H9 (cell line): ENCODE measurements around the gene TP53TG5. TPM values are rescaled to one million over a fixed set of nuclear protein-coding genes. Genes with fewer than 3 reads are reported as not detected.

Experiments
- DNase-seq: peaks from one replicate; pipeline ENCODE4 v3.0.0-alpha.2; 2017
- H2AFZ ChIP-seq: one replicate; pipeline ENCODE4 v1.6.1; 2013; ENCODE audit warnings: mild to moderate bottlenecking, low read length, control low read depth, moderate library complexity
- H2AK5ac ChIP-seq: 2 replicates; pipeline ENCODE4 v1.6.1; 2013; ENCODE audit warnings: low read length, control low read depth, mixed read lengths; ENCODE audit not compliant: insufficient read length
- H2BK120ac ChIP-seq: one replicate; pipeline ENCODE4 v1.6.1; 2013; ENCODE audit warnings: low read depth, mild to moderate bottlenecking, low read length, control low read depth, inconsistent platforms; ENCODE audit not compliant: poor library complexity, severe bottlenecking
- H2BK12ac ChIP-seq: 2 replicates; pipeline ENCODE4 v1.6.1; 2013; ENCODE audit warnings: low read length, control low read depth, mixed read lengths, low read depth; ENCODE audit not compliant: insufficient read length
- H2BK15ac ChIP-seq: 2 replicates; pipeline ENCODE4 v1.6.1; 2013; ENCODE audit warnings: low read depth, low read length, control low read depth
- H2BK20ac ChIP-seq: one replicate; pipeline ENCODE4 v1.6.1; 2013; ENCODE audit warnings: low read depth, mild to moderate bottlenecking, low read length, control low read depth, inconsistent platforms; ENCODE audit not compliant: poor library complexity, severe bottlenecking
- H2BK5ac ChIP-seq: 2 replicates; pipeline ENCODE4 v1.6.1; 2013; ENCODE audit warnings: low read length, control low read depth, mixed read lengths; ENCODE audit not compliant: insufficient read length
- H3K14ac ChIP-seq: 2 replicates; pipeline ENCODE4 v1.6.1; 2013; ENCODE audit warnings: low read length, control low read depth; ENCODE audit not compliant: insufficient read depth
- H3K18ac ChIP-seq: 2 replicates; pipeline ENCODE4 v1.6.1; 2013; ENCODE audit warnings: low read depth, mild to moderate bottlenecking, mixed read lengths, low read length, control low read depth; ENCODE audit not compliant: insufficient read length
- H3K23ac ChIP-seq: 2 replicates; pipeline ENCODE4 v1.6.1; 2013; ENCODE audit warnings: low read length, control low read depth, mixed read lengths, low read depth; ENCODE audit not compliant: insufficient read length
- H3K23me2 ChIP-seq: 2 replicates; pipeline ENCODE4 v1.6.1; 2013; ENCODE audit warnings: low read depth, mild to moderate bottlenecking, mixed read lengths, low read length, control low read depth; ENCODE audit not compliant: insufficient read length, poor library complexity, severe bottlenecking
- H3K27ac ChIP-seq: 2 replicates; pipeline ENCODE4 v1.5.1; 2013; ENCODE audit warnings: low read length, control low read depth, mixed read lengths, low read depth; ENCODE audit not compliant: insufficient read length
- H3K27me3 ChIP-seq: 2 replicates; pipeline ENCODE4 v1.6.1; 2013; ENCODE audit warnings: low read length, control low read depth, inconsistent platforms; ENCODE audit not compliant: insufficient read depth
- H3K4ac ChIP-seq: 2 replicates; pipeline ENCODE4 v1.6.1; 2013; ENCODE audit warnings: low read depth, mild to moderate bottlenecking, control low read depth, inconsistent platforms, low read length, moderate library complexity
- H3K4me1 ChIP-seq: 2 replicates; pipeline ENCODE4 v1.6.1; 2013; ENCODE audit warnings: low read length, control low read depth, inconsistent platforms; ENCODE audit not compliant: insufficient read depth
- H3K4me2 ChIP-seq: 2 replicates; pipeline ENCODE4 v1.6.1; 2013; ENCODE audit warnings: low read length, control low read depth, mixed read lengths; ENCODE audit not compliant: insufficient read length, insufficient read depth
- H3K56ac ChIP-seq: 2 replicates; pipeline ENCODE4 v1.6.1; 2013; ENCODE audit warnings: low read depth, mild to moderate bottlenecking, mixed read lengths, low read length, control low read depth; ENCODE audit not compliant: insufficient read length
- H3K79me1 ChIP-seq: 2 replicates; pipeline ENCODE4 v1.6.1; 2013; ENCODE audit warnings: low read depth, mild to moderate bottlenecking, moderate library complexity, low read length, control low read depth, inconsistent platforms; ENCODE audit not compliant: insufficient read depth, poor library complexity, severe bottlenecking
- H3K79me2 ChIP-seq: 2 replicates; pipeline ENCODE4 v1.6.1; 2013; ENCODE audit warnings: low read length, control low read depth, inconsistent platforms; ENCODE audit not compliant: insufficient read depth
- H3K9ac ChIP-seq: 2 replicates; pipeline ENCODE4 v1.6.1; 2013; ENCODE audit warnings: low read length, control low read depth, mixed read lengths; ENCODE audit not compliant: insufficient read length; ENCODE audit errors: extremely low read depth
- H3K9me3 ChIP-seq: one replicate; pipeline ENCODE4 v1.6.1; 2013; ENCODE audit warnings: low read depth, low read length, inconsistent platforms; ENCODE audit not compliant: control insufficient read depth
- H3T11ph ChIP-seq: one replicate; pipeline ENCODE4 v1.6.1; 2013; ENCODE audit warnings: mild to moderate bottlenecking, low read length, control low read depth, inconsistent platforms
- H4K20me1 ChIP-seq: one replicate; pipeline ENCODE4 v1.6.1; 2013; ENCODE audit not compliant: control insufficient read depth, insufficient read length, insufficient read depth
- H4K5ac ChIP-seq: 2 replicates; pipeline ENCODE4 v1.6.1; 2013; ENCODE audit warnings: low read depth, mild to moderate bottlenecking, mixed read lengths, low read length, control low read depth; ENCODE audit not compliant: insufficient read length
- H4K8ac ChIP-seq: replicated peaks from 2 replicates; pipeline ENCODE4 v1.6.1; 2013; ENCODE audit warnings: low read length, control low read depth, mixed read lengths, low read depth; ENCODE audit not compliant: insufficient read length
- H4K91ac ChIP-seq: 2 replicates; pipeline ENCODE4 v1.6.1; 2013; ENCODE audit warnings: low read depth, mild to moderate bottlenecking, moderate library complexity, mixed read lengths, low read length, control low read depth; ENCODE audit not compliant: insufficient read length
- H3K27ac Mint-ChIP-seq, 3 experiments: 2 replicates in 2 of 3; 3 replicates in 1 of 3; pipeline ENCODE4 v1.8.0; 2020 to 2021; ENCODE audit warnings: mixed read lengths in 3 of 3, mild to moderate bottlenecking in 1 of 3, moderate library complexity in 1 of 3
- H3K27me3 Mint-ChIP-seq: 2 replicates; pipeline ENCODE4 v1.8.0; 2021; ENCODE audit warnings: low read depth, mild to moderate bottlenecking, moderate library complexity, mixed read lengths
- H3K36me3 Mint-ChIP-seq, 3 experiments: 2 replicates in 2 of 3; 3 replicates in 1 of 3; pipeline ENCODE4 v1.8.0; 2020 to 2021; ENCODE audit warnings: low read depth in 3 of 3, mixed read lengths in 3 of 3; ENCODE audit not compliant: insufficient read depth in 1 of 3
- H3K4me1 Mint-ChIP-seq, 2 experiments: 2 replicates each; pipeline ENCODE4 v1.8.0; 2020; ENCODE audit warnings: mixed read lengths in 2 of 2
- H3K4me3 Mint-ChIP-seq, 2 experiments: 2 replicates in 1 of 2; 3 replicates in 1 of 2; pipeline ENCODE4 v1.8.0; 2020 to 2021; ENCODE audit warnings: mild to moderate bottlenecking in 2 of 2, mixed read lengths in 2 of 2, moderate library complexity in 1 of 2
- H3K9me3 Mint-ChIP-seq, 2 experiments: 2 replicates in 1 of 2; 3 replicates in 1 of 2; pipeline ENCODE4 v1.8.0; 2020; ENCODE audit warnings: mild to moderate bottlenecking in 2 of 2, mixed read lengths in 2 of 2, moderate library complexity in 1 of 2
- CTCF ChIP-seq: fragments of 200-600 bp; sonication (generic); conservative IDR thresholded peaks from 3 replicates; pipeline ENCODE4 v1.8.0; 2021; ENCODE audit warnings: antibody characterized with exemption, mild to moderate bottlenecking
- WGBS: extraction: QIAGEN DNeasy Blood & Tissue Kit; methylation state at CpG from one replicate; pipeline ENCODE4 v1.1.7; 2013; ENCODE audit warnings: missing lambda C conversion rate, low lambda C conversion rate, mixed read lengths; ENCODE audit not compliant: insufficient read length; ENCODE audit errors: extremely low coverage; 5-methylcytosine and 5-hydroxymethylcytosine counted together
- total RNA-seq: library from RNA; stranded (reverse); gene quantifications from 2 replicates; pipeline ENCODE4 v1.2.1, GENCODE V29; 2021

Gene TP53TG5
- total RNA-seq, 1 experiment from 2014 or later = not detected

GRCh38 chr20:45374101-45374467 lies 4.0 kb downstream of the TP53TG5 start:
- Histone ChIP-seq H3K18ac (no peak overlapping the region), H4K8ac (no peak overlapping the region), H3T11ph (no peak overlapping the region), H3K14ac (no peak overlapping the region), H3K23ac (no peak overlapping the region), H3K79me2 (no peaks in the 10 kb centered on the region), H2BK15ac (no peak overlapping the region), H3K27me3 (peaks cover 2% of the 10 kb centered on the region; the same call in 1 of the 2 replicates), H2AFZ (no peak overlapping the region), H3K27ac (no peak overlapping the region), H4K5ac (no peak overlapping the region), H3K4me1 (no peaks in the 10 kb centered on the region), H3K4ac (no peak overlapping the region), H2BK120ac (no peak overlapping the region), H4K91ac (no peak overlapping the region), H2AK5ac (no peak overlapping the region), H3K4me2 (peak overlapping the region; percentile 90), H3K9me3 (no peaks in the 10 kb centered on the region), H3K9ac (no peak overlapping the region), H2BK5ac (no peak overlapping the region), H3K79me1 (no peaks in the 10 kb centered on the region), H3K23me2 (peaks cover 11% of the 10 kb centered on the region), H4K20me1 (no peaks in the 10 kb centered on the region), H2BK20ac (no peak overlapping the region), H3K56ac (no peak overlapping the region), H2BK12ac (no peak overlapping the region)
- no peaks in the 10 kb centered on the region for H3K9me3 Mint-ChIP-seq
- peaks cover 15 to 20% of the 10 kb centered on the region in 2 experiments for H3K4me1 Mint-ChIP-seq
- no CpG with 5 or more reads among the region's 9 CpGs for WGBS
- no peak; the same call in 2 of the 3 replicates for TF ChIP-seq CTCF
- H3K27me3 Mint-ChIP-seq = peaks cover 18% of the 10 kb centered on the region
- H3K4me3 Mint-ChIP-seq = peak overlapping the region in 1 of 2 experiments; percentile 81; a peak in 3 of 5 replicates
- no peak overlapping the region for H3K27ac Mint-ChIP-seq
- DNase-seq = no peak
- H3K36me3 Mint-ChIP-seq = no peaks in the 10 kb centered on the region; a peak in 2 of 7 replicates
